Liver (tissue), 9 donors: Measurements from ENCODE around the gene FBLIM1. TPM values are rescaled to one million over a fixed set of nuclear protein-coding genes. Genes with fewer than 3 reads are reported as not detected.
A peak's percentile ranks its signal among the peaks of the same experiment; 100 is the strongest.

Experiments used
- DNase-seq: peaks from one replicate; pipeline ENCODE4 v3.0.0-alpha.2; 2017; ENCODE audit warnings: low spot score
- H3K27ac ChIP-seq, 2 donors: one replicate each; pipeline ENCODE4 v1.7.0; 2013; ENCODE audit warnings: inconsistent platforms in 2 of 2, low read length in 2 of 2, control low read depth in 1 of 2, low read depth in 1 of 2, mild to moderate bottlenecking in 1 of 2
- H3K27me3 ChIP-seq, 4 donors: one replicate each; pipeline versions ENCODE4 v1.6.1 to v1.7.0; 2013; ENCODE audit warnings: low read length in 3 of 4, inconsistent platforms in 1 of 4, mild to moderate bottlenecking in 1 of 4, moderate library complexity in 1 of 4; ENCODE audit not compliant: control insufficient read depth in 4 of 4, insufficient read depth in 4 of 4
- H3K36me3 ChIP-seq, 4 donors: one replicate each; pipeline versions ENCODE4 v1.6.1 to v1.7.0; 2013; ENCODE audit warnings: low read length in 3 of 4, mild to moderate bottlenecking in 3 of 4, low read depth in 1 of 4, moderate library complexity in 1 of 4; ENCODE audit not compliant: control insufficient read depth in 4 of 4, insufficient read depth in 3 of 4
- H3K4me1 ChIP-seq, 4 donors: one replicate each; pipeline versions ENCODE4 v1.6.1 to v1.7.0; 2013; ENCODE audit warnings: low read length in 3 of 4, mild to moderate bottlenecking in 3 of 4, moderate library complexity in 1 of 4; ENCODE audit not compliant: control insufficient read depth in 4 of 4, insufficient read depth in 4 of 4
- H3K4me3 ChIP-seq, 3 donors: one replicate each; pipeline versions ENCODE4 v1.6.1 to v1.7.0; 2013; ENCODE audit warnings: low read length in 3 of 3, control low read depth in 1 of 3, low read depth in 1 of 3, mild to moderate bottlenecking in 1 of 3
- H3K9ac ChIP-seq, 2 donors: one replicate each; pipeline ENCODE4 v1.7.0; 2013; ENCODE audit warnings: low read length in 2 of 2, mild to moderate bottlenecking in 2 of 2, moderate library complexity in 2 of 2, control low read depth in 1 of 2, low read depth in 1 of 2
- H3K9me3 ChIP-seq, 4 donors: one replicate each; pipeline versions ENCODE4 v1.6.1 to v1.7.0; 2013; ENCODE audit warnings: low read length in 3 of 4; ENCODE audit not compliant: control insufficient read depth in 4 of 4
- EGR1 ChIP-seq, 2 donors: IDR thresholded peaks; 2 replicates each; pipeline ENCODE4 v1.6.1; 2016 to 2018; ENCODE audit warnings: antibody characterized with exemption in 2 of 2, low read depth in 2 of 2
- FOXA1 ChIP-seq: IDR thresholded peaks from 2 replicates; pipeline ENCODE4 v1.6.1; 2016; ENCODE audit warnings: antibody characterized with exemption
- FOXA2 ChIP-seq: IDR thresholded peaks from 2 replicates; pipeline ENCODE4 v1.6.1; 2016; ENCODE audit warnings: antibody characterized with exemption
- HNF4A ChIP-seq, 2 donors: conservative IDR thresholded peaks; 2 replicates each; pipeline ENCODE4 v1.6.1; 2016; ENCODE audit warnings: antibody characterized with exemption in 2 of 2, mild to moderate bottlenecking in 2 of 2
- HNF4G ChIP-seq: IDR thresholded peaks from 2 replicates; pipeline ENCODE4 v1.6.1; 2016; ENCODE audit warnings: antibody characterized with exemption
- JUND ChIP-seq, 2 donors: IDR thresholded peaks; 2 replicates each; pipeline ENCODE4 v1.6.1; 2016; ENCODE audit warnings: antibody characterized with exemption in 2 of 2
- NR2F2 ChIP-seq: IDR thresholded peaks from 2 replicates; pipeline ENCODE4 v1.6.1; 2016; ENCODE audit warnings: antibody characterized with exemption
- RAD21 ChIP-seq, 2 donors: IDR thresholded peaks; 2 replicates each; pipeline ENCODE4 v1.6.1; 2016; ENCODE audit warnings: antibody characterized with exemption in 2 of 2, mild to moderate bottlenecking in 2 of 2
- RXRA ChIP-seq, 2 donors: IDR thresholded peaks; 2 replicates each; pipeline ENCODE4 v1.6.1; 2017 to 2018; ENCODE audit warnings: antibody characterized with exemption in 2 of 2, mild to moderate bottlenecking in 1 of 2
- SP1 ChIP-seq: IDR thresholded peaks from 2 replicates; pipeline ENCODE4 v1.6.1; 2018; ENCODE audit warnings: antibody characterized with exemption, mild to moderate bottlenecking
- TAF1 ChIP-seq: conservative IDR thresholded peaks from 2 replicates; pipeline ENCODE4 v1.6.1; 2016; ENCODE audit warnings: antibody characterized with exemption, mild to moderate bottlenecking
- YY1 ChIP-seq: IDR thresholded peaks from 2 replicates; pipeline ENCODE4 v1.6.1; 2016; ENCODE audit warnings: antibody characterized with exemption, mild to moderate bottlenecking
- WGBS: extraction: QIAGEN DNeasy Blood & Tissue Kit; methylation state at CpG from one replicate; pipeline ENCODE4 v1.1.7; 2013; 5-methylcytosine and 5-hydroxymethylcytosine counted together
- polyA plus RNA-seq, 2 donors: library from polyadenylated mRNA; stranded (reverse) in 1 of 2; unstranded in 1 of 2; fragments of 200-250 nt in 1 of 2; fragments of >200 nt in 1 of 2; fragmentation: Nextera tagmentation in 1 of 2; extraction: Ambion mirVana in 1 of 2; gene quantifications; one replicate each; pipeline versions ENCODE4 v1.2.1 to v1.2.3, GENCODE V29; 2013 to 2015
- total RNA-seq, 2 donors: library from RNA; depleted of rRNA; stranded (reverse); fragments of >200 nt; gene quantifications; one replicate each; pipeline ENCODE4 v1.2.3, GENCODE V29; 2014
- TF ChIP-seq, protein P1 (sequence below): IDR thresholded peaks from 2 replicates; pipeline ENCODE4 v1.6.1; 2016; ENCODE audit warnings: antibody characterized with exemption
- TF ChIP-seq, protein P2 (sequence below): IDR thresholded peaks from 2 replicates; pipeline ENCODE4 v1.6.1; 2016; ENCODE audit warnings: antibody characterized with exemption
- TF ChIP-seq, protein P3 (sequence below): IDR thresholded peaks from 2 replicates; pipeline ENCODE4 v1.6.1; 2016; ENCODE audit warnings: antibody characterized with exemption
- TF ChIP-seq, protein P4 (sequence below): IDR thresholded peaks from 2 replicates; pipeline ENCODE4 v1.6.1; 2016; ENCODE audit warnings: antibody characterized with exemption, mild to moderate bottlenecking
- donor health status: healthy.
- donor health status: healthy.
- donor health status: healthy.
- donor health status: healthy.
- donor health status: healthy.

Gene FBLIM1
- total and polyA plus RNA-seq, 4 donors: 3.6 to 6.4 (median 3.7) TPM

DNA sequence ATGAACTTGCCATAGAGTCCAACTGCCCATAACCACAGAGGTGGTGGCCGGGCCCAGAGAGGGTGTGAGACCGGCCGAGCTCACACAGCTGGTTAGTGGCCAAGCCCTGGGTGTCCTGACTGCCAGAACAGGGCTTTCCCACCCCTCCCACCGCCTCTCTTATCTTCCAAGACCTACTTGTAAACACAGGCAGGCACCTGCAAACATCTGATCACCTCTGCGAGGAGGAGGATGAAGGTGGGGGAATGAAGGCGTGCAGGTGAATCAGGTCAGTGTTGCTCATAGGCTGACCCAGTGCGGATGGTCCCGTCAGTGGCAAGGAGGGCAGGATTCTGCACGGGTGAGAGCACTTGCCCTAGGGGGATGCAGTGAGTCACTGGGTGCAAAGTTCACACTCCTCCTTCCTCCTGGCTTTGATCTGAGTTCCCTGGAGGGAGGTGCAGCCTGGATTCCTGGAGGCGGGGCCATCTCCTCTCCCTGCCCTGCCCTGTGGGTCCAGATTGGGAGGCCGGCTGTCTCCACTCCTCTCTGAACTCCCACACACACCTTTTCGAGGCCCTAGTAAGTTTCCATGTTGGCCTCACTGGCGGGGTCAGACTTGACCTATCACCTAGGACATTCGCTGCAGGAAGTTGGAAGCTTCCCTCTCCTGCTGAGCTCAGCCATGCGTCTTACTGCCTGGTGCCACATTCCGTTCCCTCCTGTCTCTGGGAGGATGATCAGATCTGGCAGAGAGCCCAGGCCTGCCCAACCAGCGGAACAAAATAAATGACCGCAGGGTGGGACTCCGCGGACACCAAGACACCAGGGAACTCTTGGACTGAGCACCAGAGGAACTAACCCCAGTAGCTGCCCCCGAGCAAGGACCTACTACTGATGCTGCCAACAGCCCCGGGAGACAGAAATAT is 41.6 kb downstream of the FBLIM1 start:
- TF ChIP-seq EGR1 (IDR thresholded peaks at IDR 0.05; ENCODE audit: low read depth in 2 of 2) (no peak), SP1 (peak; percentile 78), YY1 (no peak), NR2F2 (peak; percentile 68), HNF4A (conservative IDR thresholded peaks at IDR 0.05) (peak; percentile 88 to 89), RAD21 (IDR thresholded peaks at IDR 0.05) (peak in 1 of 2 donors; percentile 28), FOXA1 (no peak), RXRA (IDR thresholded peaks at IDR 0.05) (peak; percentile 57 to 69), FOXA2 (peak; percentile 31), JUND (IDR thresholded peaks at IDR 0.05) (peak; percentile 93 to 96), TAF1 (no peak), HNF4G (peak; percentile 82)
- TF ChIP-seq, protein P1, sequence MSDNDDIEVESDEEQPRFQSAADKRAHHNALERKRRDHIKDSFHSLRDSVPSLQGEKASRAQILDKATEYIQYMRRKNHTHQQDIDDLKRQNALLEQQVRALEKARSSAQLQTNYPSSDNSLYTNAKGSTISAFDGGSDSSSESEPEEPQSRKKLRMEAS: no peak
- TF ChIP-seq, protein P2, sequence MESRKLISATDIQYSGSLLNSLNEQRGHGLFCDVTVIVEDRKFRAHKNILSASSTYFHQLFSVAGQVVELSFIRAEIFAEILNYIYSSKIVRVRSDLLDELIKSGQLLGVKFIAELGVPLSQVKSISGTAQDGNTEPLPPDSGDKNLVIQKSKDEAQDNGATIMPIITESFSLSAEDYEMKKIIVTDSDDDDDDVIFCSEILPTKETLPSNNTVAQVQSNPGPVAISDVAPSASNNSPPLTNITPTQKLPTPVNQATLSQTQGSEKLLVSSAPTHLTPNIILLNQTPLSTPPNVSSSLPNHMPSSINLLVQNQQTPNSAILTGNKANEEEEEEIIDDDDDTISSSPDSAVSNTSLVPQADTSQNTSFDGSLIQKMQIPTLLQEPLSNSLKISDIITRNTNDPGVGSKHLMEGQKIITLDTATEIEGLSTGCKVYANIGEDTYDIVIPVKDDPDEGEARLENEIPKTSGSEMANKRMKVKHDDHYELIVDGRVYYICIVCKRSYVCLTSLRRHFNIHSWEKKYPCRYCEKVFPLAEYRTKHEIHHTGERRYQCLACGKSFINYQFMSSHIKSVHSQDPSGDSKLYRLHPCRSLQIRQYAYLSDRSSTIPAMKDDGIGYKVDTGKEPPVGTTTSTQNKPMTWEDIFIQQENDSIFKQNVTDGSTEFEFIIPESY: no peak
- TF ChIP-seq, protein P3, sequence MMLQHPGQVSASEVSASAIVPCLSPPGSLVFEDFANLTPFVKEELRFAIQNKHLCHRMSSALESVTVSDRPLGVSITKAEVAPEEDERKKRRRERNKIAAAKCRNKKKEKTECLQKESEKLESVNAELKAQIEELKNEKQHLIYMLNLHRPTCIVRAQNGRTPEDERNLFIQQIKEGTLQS: peak; percentile 94
- TF ChIP-seq, protein P4, sequence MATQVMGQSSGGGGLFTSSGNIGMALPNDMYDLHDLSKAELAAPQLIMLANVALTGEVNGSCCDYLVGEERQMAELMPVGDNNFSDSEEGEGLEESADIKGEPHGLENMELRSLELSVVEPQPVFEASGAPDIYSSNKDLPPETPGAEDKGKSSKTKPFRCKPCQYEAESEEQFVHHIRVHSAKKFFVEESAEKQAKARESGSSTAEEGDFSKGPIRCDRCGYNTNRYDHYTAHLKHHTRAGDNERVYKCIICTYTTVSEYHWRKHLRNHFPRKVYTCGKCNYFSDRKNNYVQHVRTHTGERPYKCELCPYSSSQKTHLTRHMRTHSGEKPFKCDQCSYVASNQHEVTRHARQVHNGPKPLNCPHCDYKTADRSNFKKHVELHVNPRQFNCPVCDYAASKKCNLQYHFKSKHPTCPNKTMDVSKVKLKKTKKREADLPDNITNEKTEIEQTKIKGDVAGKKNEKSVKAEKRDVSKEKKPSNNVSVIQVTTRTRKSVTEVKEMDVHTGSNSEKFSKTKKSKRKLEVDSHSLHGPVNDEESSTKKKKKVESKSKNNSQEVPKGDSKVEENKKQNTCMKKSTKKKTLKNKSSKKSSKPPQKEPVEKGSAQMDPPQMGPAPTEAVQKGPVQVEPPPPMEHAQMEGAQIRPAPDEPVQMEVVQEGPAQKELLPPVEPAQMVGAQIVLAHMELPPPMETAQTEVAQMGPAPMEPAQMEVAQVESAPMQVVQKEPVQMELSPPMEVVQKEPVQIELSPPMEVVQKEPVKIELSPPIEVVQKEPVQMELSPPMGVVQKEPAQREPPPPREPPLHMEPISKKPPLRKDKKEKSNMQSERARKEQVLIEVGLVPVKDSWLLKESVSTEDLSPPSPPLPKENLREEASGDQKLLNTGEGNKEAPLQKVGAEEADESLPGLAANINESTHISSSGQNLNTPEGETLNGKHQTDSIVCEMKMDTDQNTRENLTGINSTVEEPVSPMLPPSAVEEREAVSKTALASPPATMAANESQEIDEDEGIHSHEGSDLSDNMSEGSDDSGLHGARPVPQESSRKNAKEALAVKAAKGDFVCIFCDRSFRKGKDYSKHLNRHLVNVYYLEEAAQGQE: no peak
- DNase-seq: peak; percentile 35
- peak overlapping the region in 1 of 3 donors; percentile 9 for H3K4me3 ChIP-seq
- no peaks in the 10 kb centered on the region for H3K9me3 ChIP-seq
- H3K36me3 ChIP-seq: no peaks in the 10 kb centered on the region
- H3K4me1 ChIP-seq: peaks cover 9 to 14% (median 11%) of the 10 kb centered on the region in 4 donors
- H3K27me3 ChIP-seq: no peaks in the 10 kb centered on the region
- WGBS: 54% methylated on average over 22 of the region's 22 CpGs
- H3K27ac ChIP-seq: peak overlapping the region; percentile 37 to 83
- H3K9ac ChIP-seq: no peak overlapping the region

DNA sequence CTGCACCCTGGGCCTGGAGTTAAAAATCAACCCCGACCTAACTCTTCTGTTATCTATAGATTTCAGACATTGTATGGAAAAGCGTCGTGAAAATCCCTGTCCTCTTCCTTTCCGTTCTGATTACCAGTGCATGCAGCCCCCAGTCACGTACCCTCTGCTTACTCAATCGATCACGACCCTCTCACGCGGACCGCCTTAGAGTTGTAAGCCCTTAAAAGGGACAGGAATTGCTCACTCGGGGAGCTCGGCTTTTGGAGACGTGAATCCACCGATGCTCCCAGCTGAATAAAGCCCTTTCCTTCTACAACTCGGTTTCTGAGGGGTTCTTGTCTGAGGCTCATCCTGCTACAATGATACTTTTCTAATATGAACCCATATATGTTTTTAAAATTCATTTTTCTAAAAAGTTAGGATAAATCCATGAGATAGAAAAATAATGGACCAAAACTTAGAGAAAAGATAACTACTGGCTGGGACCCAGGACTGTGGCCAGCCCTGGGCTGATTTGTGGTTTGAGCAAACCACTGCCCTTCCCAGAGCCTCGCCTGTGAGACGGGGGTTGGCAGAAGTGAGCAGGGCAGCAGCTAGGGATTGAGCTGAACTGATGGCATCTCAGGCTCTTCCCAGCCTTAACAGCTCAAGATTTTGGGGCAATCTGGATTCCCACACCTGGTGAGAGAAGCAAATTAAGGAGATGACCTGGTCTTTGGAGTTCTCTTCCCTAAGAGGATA is 43.8 kb downstream of the FBLIM1 start:
- WGBS: 82% methylated on average over 17 of the region's 17 CpGs
- DNase-seq: no peak
- no peak for TF ChIP-seq JUND (IDR thresholded peaks at IDR 0.05)
- TF ChIP-seq, protein P3: no peak
- Histone ChIP-seq H3K4me1 (peaks cover 6 to 14% (median 11%) of the 10 kb centered on the region in 4 donors), H3K27me3 (no peaks in the 10 kb centered on the region), H3K36me3 (no peaks in the 10 kb centered on the region), H3K9ac (no peak overlapping the region), H3K4me3 (no peak overlapping the region), H3K27ac (no peak overlapping the region), H3K9me3 (no peaks in the 10 kb centered on the region)
